HepG2 (cell line): Measurements from ENCODE around the gene UFSP2. TPM values are rescaled to one million over a fixed set of nuclear protein-coding genes. Genes with fewer than 3 reads are reported as not detected.

Source experiments
- ATAC-seq: fragments of 200-7000 bp; cut with Tn5 transposase; 3 replicates; pipeline ENCODE4 v1.9.1; 2020; ENCODE audit warnings: mild to moderate bottlenecking, moderate library complexity
- BruUV-seq: library from RNA; stranded (reverse); fragments of 400-500 nt; replicated peaks from 2 replicates; lab custom pipeline; 2021; lab: Mats Ljungman, UMichigan
- CTCF ChIA-PET: fragments of 300-600 bp; formaldehyde crosslinking; extraction: SDS; loops from one replicate; lab custom pipeline; 2021; ENCODE audit warnings: low total read pairs, inconsistent platforms, low intra/inter-chr PET ratio; lab: Yijun Ruan, JAX
- POLR2A ChIA-PET: fragments of 350-600 bp; sonication (Branson Sonifier 250); formaldehyde crosslinking; loops from one replicate; lab custom pipeline; 2020; ENCODE audit warnings: antibody characterized with exemption, inconsistent platforms; lab: Yijun Ruan, JAX
- DNase-seq: peaks from one replicate; pipeline ENCODE4 v3.0.0-alpha.2; 2015; ENCODE audit warnings: low spot score
- FAIRE-seq: peaks from 3 replicates; lab custom pipeline; 2011; peaks lifted over from hg19 to GRCh38; lab: Jason Lieb, UNC
- H2AFZ ChIP-seq: one replicate; pipeline ENCODE4 v1.6.1; 2011; ENCODE audit warnings: low read length, inconsistent platforms
- H3K27ac ChIP-seq: fragments of 300-600 bp; 3 replicates; pipeline ENCODE4 v1.8.0; 2011; ENCODE audit warnings: mixed run types, mild to moderate bottlenecking, mixed read lengths, low read length, inconsistent platforms; ENCODE audit not compliant: insufficient read depth; ENCODE audit errors: extremely low read length
- H3K27me3 ChIP-seq, 2 experiments: fragments of 200-600 bp in 1 of 2; 2 replicates in 1 of 2; 3 replicates in 1 of 2; pipeline versions ENCODE4 v1.6.0 to v1.8.0; 2011; ENCODE audit warnings: low read length in 2 of 2, mild to moderate bottlenecking in 2 of 2, moderate library complexity in 2 of 2, inconsistent platforms in 1 of 2; ENCODE audit not compliant: insufficient read depth in 2 of 2, control insufficient read depth in 1 of 2
- H3K36me3 ChIP-seq, 2 experiments: fragments of 200-600 bp in 1 of 2; replicated peaks in 1 of 2; 2 replicates in 1 of 2; 3 replicates in 1 of 2; pipeline versions ENCODE4 v1.5.1 to v1.8.0; 2011; ENCODE audit warnings: low read length in 2 of 2, inconsistent platforms in 1 of 2; ENCODE audit not compliant: insufficient read depth in 2 of 2, control insufficient read depth in 1 of 2
- H3K4me1 ChIP-seq: 2 replicates; pipeline ENCODE4 v1.5.1; 2012; ENCODE audit warnings: low read length, inconsistent platforms; ENCODE audit not compliant: insufficient read depth
- H3K4me2 ChIP-seq: 2 replicates; pipeline ENCODE4 v1.6.0; 2011; ENCODE audit warnings: low read depth, low read length, inconsistent platforms
- H3K4me3 ChIP-seq, 3 experiments: fragments of 200-600 bp in 1 of 3; sonication (generic), shearing (Covaris generic) in 1 of 3; replicated peaks in 1 of 3; 2 replicates each; pipeline ENCODE4 v1.5.1; 2011 to 2016; ENCODE audit warnings: low read length in 3 of 3, inconsistent platforms in 2 of 3, low read depth in 2 of 3, mild to moderate bottlenecking in 2 of 3, control low read depth in 1 of 3, mixed read lengths in 1 of 3; ENCODE audit not compliant: insufficient read depth in 1 of 3
- H3K79me2 ChIP-seq: one replicate; pipeline ENCODE4 v1.6.1; 2011; ENCODE audit warnings: low read length, inconsistent platforms; ENCODE audit not compliant: insufficient read depth
- H3K9ac ChIP-seq: 2 replicates; pipeline ENCODE4 v1.6.0; 2011; ENCODE audit warnings: mild to moderate bottlenecking, low read depth, low read length, inconsistent platforms; ENCODE audit not compliant: insufficient read depth
- H3K9me3 ChIP-seq: 2 replicates; pipeline ENCODE4 v1.5.1; 2012; ENCODE audit warnings: mild to moderate bottlenecking, low read length
- H4K20me1 ChIP-seq: 2 replicates; pipeline ENCODE4 v1.6.0; 2011; ENCODE audit warnings: inconsistent platforms, mild to moderate bottlenecking, low read length, moderate library complexity; ENCODE audit not compliant: insufficient read depth
- EZH2 ChIP-seq: conservative IDR thresholded peaks from 2 replicates; pipeline ENCODE4 v1.6.1; 2012; ENCODE audit warnings: mild to moderate bottlenecking, low read depth, low read length, moderate library complexity
- FOXK1 ChIP-seq: sonication (generic); formaldehyde crosslinking; IDR thresholded peaks from 2 replicates; pipeline ENCODE4 v1.4.0; 2020; ENCODE audit warnings: low read depth, missing genetic modification reagents, borderline replicate concordance
- JUNB ChIP-seq: sonication (generic); formaldehyde crosslinking; IDR thresholded peaks from 2 replicates; pipeline ENCODE4 v1.8.0; 2022; ENCODE audit warnings: missing genetic modification reagents, mild to moderate bottlenecking, borderline replicate concordance
- NFE2L1 ChIP-seq: sonication (generic); formaldehyde crosslinking; IDR thresholded peaks from 2 replicates; pipeline ENCODE4 v1.4.0; 2020; ENCODE audit warnings: missing genetic modification reagents, mild to moderate bottlenecking, borderline replicate concordance
- PCBP1 ChIP-seq: fragments of 200-400 bp; formaldehyde crosslinking; IDR thresholded peaks from 2 replicates; pipeline ENCODE4 v1.6.1; 2017; ENCODE audit warnings: mild to moderate bottlenecking, low read depth, low read length, borderline replicate concordance
- RFX3 ChIP-seq: IDR thresholded peaks from 2 replicates; pipeline ENCODE4 v1.6.1; 2016; ENCODE audit warnings: missing biosample characterization, missing genetic modification reagents
- SOX5 ChIP-seq: IDR thresholded peaks from 2 replicates; pipeline ENCODE4 v1.6.1; 2016; ENCODE audit warnings: borderline replicate concordance
- SRY ChIP-seq: sonication (generic); formaldehyde crosslinking; IDR thresholded peaks from 2 replicates; pipeline ENCODE4 v1.8.0; 2022; ENCODE audit warnings: mild to moderate bottlenecking, missing genetic modification reagents
- TEAD2 ChIP-seq: sonication (generic); formaldehyde crosslinking; IDR thresholded peaks from 2 replicates; pipeline ENCODE4 v1.9.0; 2021; ENCODE audit warnings: missing genetic modification reagents
- ZFP36 ChIP-seq: fragments of 150-350 bp; IDR thresholded peaks from 2 replicates; pipeline ENCODE4 v1.6.1; 2018; ENCODE audit warnings: borderline replicate concordance, low read length, low read depth; ENCODE audit not compliant: partially characterized antibody
- ZNF224 ChIP-seq: sonication (generic); formaldehyde crosslinking; IDR thresholded peaks from 2 replicates; pipeline ENCODE4 v1.5.0; 2020; ENCODE audit warnings: mild to moderate bottlenecking, missing genetic modification reagents
- ZNF251 ChIP-seq: sonication (generic); formaldehyde crosslinking; IDR thresholded peaks from 2 replicates; pipeline ENCODE4 v1.9.0; 2021; ENCODE audit warnings: mild to moderate bottlenecking, missing genetic modification reagents
- ZNF841 ChIP-seq: sonication (generic); formaldehyde crosslinking; IDR thresholded peaks from 2 replicates; pipeline ENCODE4 v1.8.1; 2023; ENCODE audit warnings: missing genetic modification reagents, borderline replicate concordance
- in situ Hi-C: cut with HindIII; loops from 2 replicates; pipeline ENCODE4 v1.10.0; 2017; ENCODE audit warnings: low pct_unique_long_range_greater_than_20kb; ENCODE audit not compliant: extremely low pct_ligation_motif_present
- intact Hi-C: fragments of 100-400 bp; cut with micrococcal nuclease; formaldehyde crosslinking; loops from one replicate; pipeline ENCODE4 v1.10.0; 2022; ENCODE audit not compliant: unreplicated experiment
- polyA plus RNA-seq, 8 experiments: library from polyadenylated mRNA; depleted of rRNA in 3 of 8; stranded (reverse) in 7 of 8; unstranded in 1 of 8; fragments of >200 nt; fragmentation: Illumina TruSeq in 4 of 8; extraction: Trizol in 4 of 8; gene quantifications; 2 replicates each; pipeline versions ENCODE4 v1.2.1 to v1.2.3, GENCODE V29; 2011 to 2016; ENCODE audit warnings: low read depth in 4 of 8, missing spikeins in 1 of 8, mixed read lengths in 1 of 8; ENCODE audit not compliant: insufficient read depth in 1 of 8
- total RNA-seq, 5 experiments: library from RNA; depleted of rRNA; stranded (reverse); fragments of >200 nt; fragmentation: Illumina TruSeq; extraction: Trizol; gene quantifications; 2 replicates each; pipeline ENCODE4 v1.2.3, GENCODE V29; 2016; ENCODE audit warnings: low read depth in 1 of 5
- TF ChIP-seq, protein P1 (sequence below): sonication (generic); formaldehyde crosslinking; IDR thresholded peaks from 2 replicates; pipeline ENCODE4 v1.4.0; 2020; ENCODE audit warnings: mild to moderate bottlenecking, missing genetic modification reagents, borderline replicate concordance
- TF ChIP-seq, protein P2 (sequence below): sonication (generic); formaldehyde crosslinking; IDR thresholded peaks from 2 replicates; pipeline ENCODE4 v1.5.0; 2020; ENCODE audit warnings: missing genetic modification reagents, mild to moderate bottlenecking, borderline replicate concordance

UFSP2 gene
- total and polyA plus RNA-seq, 2 of the 13 experiments (the other 11 are each of a cell fraction or from before 2014, with no cell fraction given): 24.1 to 32.3 TPM

DNA sequence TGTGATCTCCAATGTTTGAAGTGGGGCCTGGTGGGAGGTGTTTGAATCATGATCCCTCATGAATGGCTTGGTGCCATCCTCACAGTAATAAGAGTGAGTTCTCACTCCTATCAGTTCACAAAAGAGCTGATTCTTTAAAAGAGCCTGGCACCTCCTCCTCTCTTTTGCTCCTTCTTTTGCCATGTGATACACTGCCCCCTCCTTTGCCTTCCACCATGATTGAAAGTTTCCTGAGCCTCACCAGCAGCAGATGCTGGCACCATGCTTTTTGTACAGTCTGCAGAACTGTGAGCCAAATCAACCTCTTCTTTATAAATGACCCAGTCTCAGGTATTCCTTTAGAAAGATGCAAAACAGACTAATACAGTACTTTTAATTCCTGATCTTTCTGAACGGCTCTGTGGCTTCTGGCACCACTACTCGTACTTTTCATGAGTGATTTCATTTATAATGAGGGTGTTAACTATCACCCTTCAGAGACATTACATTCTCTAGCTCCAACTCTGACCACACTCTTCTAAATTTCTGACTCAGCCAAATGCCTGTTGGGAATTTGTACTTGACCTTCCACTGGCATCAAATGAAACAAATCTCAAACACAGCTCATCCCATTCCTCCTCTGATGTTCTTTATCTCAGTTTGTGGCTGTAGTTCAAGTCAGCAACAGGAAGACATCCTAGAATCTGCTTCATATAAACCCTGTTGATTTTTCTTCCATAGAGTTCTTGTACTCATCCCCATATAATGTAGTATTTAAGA lies 4.2 kb downstream of the UFSP2 start (continued):
- TF ChIP-seq, protein P1, sequence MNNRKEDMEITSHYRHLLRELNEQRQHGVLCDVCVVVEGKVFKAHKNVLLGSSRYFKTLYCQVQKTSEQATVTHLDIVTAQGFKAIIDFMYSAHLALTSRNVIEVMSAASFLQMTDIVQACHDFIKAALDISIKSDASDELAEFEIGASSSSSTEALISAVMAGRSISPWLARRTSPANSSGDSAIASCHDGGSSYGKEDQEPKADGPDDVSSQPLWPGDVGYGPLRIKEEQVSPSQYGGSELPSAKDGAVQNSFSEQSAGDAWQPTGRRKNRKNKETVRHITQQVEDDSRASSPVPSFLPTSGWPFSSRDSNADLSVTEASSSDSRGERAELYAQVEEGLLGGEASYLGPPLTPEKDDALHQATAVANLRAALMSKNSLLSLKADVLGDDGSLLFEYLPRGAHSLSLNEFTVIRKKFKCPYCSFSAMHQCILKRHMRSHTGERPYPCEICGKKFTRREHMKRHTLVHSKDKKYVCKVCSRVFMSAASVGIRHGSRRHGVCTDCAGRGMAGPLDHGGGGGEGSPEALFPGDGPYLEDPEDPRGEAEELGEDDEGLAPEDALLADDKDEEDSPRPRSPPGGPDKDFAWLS (CRISPR knock-in tag): no peak
- no peak for TF ChIP-seq JUNB
- TF ChIP-seq, all 625 proteins: peak for 0

DNA sequence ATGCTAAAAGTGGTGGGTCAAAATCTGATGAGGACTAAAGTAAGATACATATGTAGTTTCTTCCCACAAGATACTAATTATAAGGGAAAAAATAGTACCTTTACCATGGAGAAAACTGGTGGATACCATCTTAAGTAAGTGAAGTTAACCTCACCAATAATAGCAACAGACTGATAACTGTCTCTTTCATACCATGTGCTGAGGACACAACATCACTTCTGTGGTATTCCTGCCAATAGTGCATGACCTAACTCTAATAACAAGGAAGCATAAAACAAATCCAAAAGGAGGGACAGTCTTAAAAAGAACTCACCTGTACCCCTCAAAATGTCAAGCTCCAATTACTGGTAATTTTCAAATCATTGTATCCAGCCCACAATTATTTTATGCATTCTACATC lies 8.8 kb downstream of the UFSP2 start:
- ATAC-seq: no peak
- Histone ChIP-seq H3K4me3 (no peak overlapping the region), H3K27me3 (no peaks in the 10 kb centered on the region; a peak in 1 of 5 replicates), H3K36me3 (peaks cover 7 to 32% of the 10 kb centered on the region in 2 experiments), H3K9ac (no peak overlapping the region), H4K20me1 (no peaks in the 10 kb centered on the region), H3K79me2 (no peaks in the 10 kb centered on the region), H3K27ac (no peak overlapping the region), H3K9me3 (no peaks in the 10 kb centered on the region), H3K4me1 (no peaks in the 10 kb centered on the region), H3K4me2 (no peak overlapping the region), H2AFZ (no peak overlapping the region)
- FAIRE-seq: no peak
- in situ Hi-C loops: no loop called here
- no TSS peak for BruUV-seq
- no peak for DNase-seq
- intact Hi-C loops: no loop called here
- ChIA-PET CTCF (no interaction called here), POLR2A (no interaction called here)
- TF ChIP-seq RFX3 (CRISPR knock-in tag): no peak
- TF ChIP-seq PCBP1: no peak
- no peak for TF ChIP-seq EZH2
- TF ChIP-seq FOXK1 (CRISPR knock-in tag): no peak
- TF ChIP-seq SOX5 (CRISPR knock-in tag): no peak
- TF ChIP-seq ZNF224 (CRISPR knock-in tag): no peak
- TF ChIP-seq, protein P2, sequence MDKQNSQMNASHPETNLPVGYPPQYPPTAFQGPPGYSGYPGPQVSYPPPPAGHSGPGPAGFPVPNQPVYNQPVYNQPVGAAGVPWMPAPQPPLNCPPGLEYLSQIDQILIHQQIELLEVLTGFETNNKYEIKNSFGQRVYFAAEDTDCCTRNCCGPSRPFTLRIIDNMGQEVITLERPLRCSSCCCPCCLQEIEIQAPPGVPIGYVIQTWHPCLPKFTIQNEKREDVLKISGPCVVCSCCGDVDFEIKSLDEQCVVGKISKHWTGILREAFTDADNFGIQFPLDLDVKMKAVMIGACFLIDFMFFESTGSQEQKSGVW (CRISPR knock-in tag): no peak
- no peak for TF ChIP-seq SRY (CRISPR knock-in tag)
- no peak for TF ChIP-seq ZNF251 (CRISPR knock-in tag)
- no peak for TF ChIP-seq TEAD2
- no peak for TF ChIP-seq ZNF841 (CRISPR knock-in tag)
- no peak for TF ChIP-seq NFE2L1 (CRISPR knock-in tag)
- TF ChIP-seq ZFP36: no peak
- TF ChIP-seq, all 625 proteins: peak for 0
